CD14-positive monocyte (primary cell): ENCODE measurements around the gene SLC10A7. TPM values are rescaled to one million over a fixed set of nuclear protein-coding genes. Genes with fewer than 3 reads are reported as not detected.
A peak's percentile ranks its signal among the peaks of the same experiment; 100 is the strongest.

Experiments used
- DNase-seq, 3 donors: peaks; one replicate each; pipeline ENCODE4 v3.0.0-alpha.2; 2011 to 2022
- H2AFZ ChIP-seq: 2 replicates; pipeline ENCODE4 v1.6.0; 2012; ENCODE audit warnings: mild to moderate bottlenecking, low read depth, low read length, inconsistent platforms; ENCODE audit not compliant: insufficient read depth, poor library complexity, severe bottlenecking
- H3K27ac ChIP-seq, 2 donors: 1 replicate in 1 of 2; 2 replicates in 1 of 2; pipeline ENCODE4 v1.5.1; 2012 to 2013; ENCODE audit warnings: low read length in 2 of 2, control low read depth in 1 of 2, inconsistent platforms in 1 of 2, low read depth in 1 of 2, mild to moderate bottlenecking in 1 of 2
- H3K27me3 ChIP-seq, 2 donors: one replicate each; pipeline versions ENCODE4 v1.6.0 to v1.6.1; 2011 to 2013; ENCODE audit warnings: low read length in 2 of 2; ENCODE audit not compliant: control insufficient read depth in 2 of 2, insufficient read depth in 2 of 2
- H3K36me3 ChIP-seq, 2 donors: replicated peaks in 1 of 2; 1 replicate in 1 of 2; 2 replicates in 1 of 2; pipeline versions ENCODE4 v1.5.1 to v1.6.1; 2012 to 2013; ENCODE audit warnings: low read length in 2 of 2, control low read depth in 1 of 2, inconsistent platforms in 1 of 2, mild to moderate bottlenecking in 1 of 2; ENCODE audit not compliant: insufficient read depth in 2 of 2, control insufficient read depth in 1 of 2
- H3K4me1 ChIP-seq, 2 donors: 1 replicate in 1 of 2; 2 replicates in 1 of 2; pipeline versions ENCODE4 v1.5.1 to v1.6.1; 2012 to 2013; ENCODE audit warnings: low read length in 2 of 2, control low read depth in 1 of 2, inconsistent platforms in 1 of 2, mild to moderate bottlenecking in 1 of 2, moderate library complexity in 1 of 2; ENCODE audit not compliant: insufficient read depth in 2 of 2, control insufficient read depth in 1 of 2
- H3K4me2 ChIP-seq: replicated peaks from 2 replicates; pipeline ENCODE3; 2012; ENCODE audit warnings: low read length, moderate library complexity, mild to moderate bottlenecking; ENCODE audit not compliant: poor library complexity, severe bottlenecking; ENCODE audit errors: extremely low read depth
- H3K4me3 ChIP-seq, 3 experiments: fragments of 200-600 bp in 1 of 3; sonication (generic) in 1 of 3; replicated peaks in 1 of 3; 1 replicate in 2 of 3; 2 replicates in 1 of 3; pipeline ENCODE4 v1.5.1; 2011 to 2013; ENCODE audit warnings: low read length in 3 of 3, mild to moderate bottlenecking in 3 of 3, control low read depth in 2 of 3, low read depth in 2 of 3, inconsistent platforms in 1 of 3, moderate library complexity in 1 of 3
- H3K79me2 ChIP-seq: 2 replicates; pipeline ENCODE4 v1.6.0; 2012; ENCODE audit warnings: mild to moderate bottlenecking, control low read depth, inconsistent platforms, low read length, moderate library complexity; ENCODE audit not compliant: insufficient read depth
- H3K9ac ChIP-seq: 2 replicates; pipeline ENCODE4 v1.6.0; 2017; ENCODE audit warnings: low read length, mild to moderate bottlenecking; ENCODE audit not compliant: insufficient read depth, poor library complexity, severe bottlenecking
- H3K9me3 ChIP-seq, 2 donors: replicated peaks in 1 of 2; 1 replicate in 1 of 2; 2 replicates in 1 of 2; pipeline versions ENCODE4 v1.5.1 to v1.6.1; 2012 to 2013; ENCODE audit warnings: low read length in 2 of 2, control low read depth in 1 of 2; ENCODE audit not compliant: control insufficient read depth in 1 of 2, insufficient read depth in 1 of 2
- H4K20me1 ChIP-seq: 2 replicates; pipeline ENCODE4 v1.6.0; 2012; ENCODE audit warnings: mild to moderate bottlenecking, low read length, control low read depth, moderate library complexity; ENCODE audit not compliant: insufficient read depth
- H3K27ac Mint-ChIP-seq, 7 donors: one replicate each; pipeline ENCODE4 v1.8.0; 2020; ENCODE audit warnings: mild to moderate bottlenecking in 7 of 7, mixed read lengths in 7 of 7, moderate library complexity in 6 of 7, inconsistent platforms in 2 of 7
- H3K27me3 Mint-ChIP-seq, 3 donors: one replicate each; pipeline ENCODE4 v1.8.0; 2021 to 2022; ENCODE audit warnings: low read depth in 3 of 3, mild to moderate bottlenecking in 3 of 3, mixed read lengths in 3 of 3, moderate library complexity in 3 of 3, inconsistent platforms in 1 of 3
- H3K36me3 Mint-ChIP-seq, 2 donors: one replicate each; pipeline ENCODE4 v1.8.0; 2020; ENCODE audit warnings: mixed read lengths in 2 of 2, inconsistent platforms in 1 of 2, mild to moderate bottlenecking in 1 of 2
- H3K4me1 Mint-ChIP-seq: one replicate; pipeline ENCODE4 v1.8.0; 2020; ENCODE audit warnings: mild to moderate bottlenecking, mixed read lengths
- H3K4me3 Mint-ChIP-seq, 2 donors: one replicate each; pipeline ENCODE4 v1.8.0; 2020; ENCODE audit warnings: mild to moderate bottlenecking in 2 of 2, mixed read lengths in 2 of 2, moderate library complexity in 1 of 2
- H3K9me3 Mint-ChIP-seq, 7 donors: one replicate each; pipeline ENCODE4 v1.8.0; 2020 to 2022; ENCODE audit warnings: mixed read lengths in 7 of 7, mild to moderate bottlenecking in 6 of 7, moderate library complexity in 6 of 7, inconsistent platforms in 2 of 7
- CTCF ChIP-seq: fragments of 200-600 bp; IDR thresholded peaks from one replicate; pipeline ENCODE4 v1.8.0; 2022; ENCODE audit warnings: antibody characterized with exemption, mild to moderate bottlenecking
- WGBS: methylation state at CpG from one replicate; pipeline ENCODE4 v1.1.5; 2013; ENCODE audit warnings: missing lambda C conversion rate; ENCODE audit not compliant: insufficient coverage; 5-methylcytosine and 5-hydroxymethylcytosine counted together
- intact Hi-C, 2 donors: fragments of 100-400 bp; cut with micrococcal nuclease; formaldehyde crosslinking; loops; one replicate each; pipeline versions ENCODE4 v1.15.0 to v1.15.1; 2023
- polyA plus RNA-seq, 3 donors: library from polyadenylated mRNA; depleted of rRNA in 1 of 3; unstranded in 2 of 3; stranded (reverse) in 1 of 3; fragments of 300-500 nt in 2 of 3; fragments of >200 nt in 1 of 3; fragmentation: Illumina TruSeq in 2 of 3; gene quantifications; 1 replicate in 2 of 3; 2 replicates in 1 of 3; pipeline ENCODE4 v1.2.3, GENCODE V29; 2012 to 2021

Gene SLC10A7
- polyA plus RNA-seq, 3 donors = 6.6 to 8.3 (median 6.8) TPM

GRCh38 chr4:146522098-146522868 is 543 bp upstream of the SLC10A7 start:
- Mint-ChIP-seq H3K27me3 (peaks cover 0 to 3% (median 0%) of the 10 kb centered on the region in 3 donors), H3K27ac (peak overlapping the region in 1 of 7 donors; percentile 68), H3K4me1 (peaks cover 13% of the 10 kb centered on the region), H3K9me3 (peaks cover 0 to 2% (median 0%) of the 10 kb centered on the region in 7 donors), H3K4me3 (no peak overlapping the region), H3K36me3 (no peaks in the 10 kb centered on the region)
- no peaks in the 10 kb centered on the region for H3K9me3 ChIP-seq
- H3K27ac ChIP-seq = peak overlapping the region; percentile 44 to 94
- TF ChIP-seq CTCF = no peak
- peaks cover 11 to 30% of the 10 kb centered on the region in 2 donors for H3K4me1 ChIP-seq
- peaks cover 34% of the 10 kb centered on the region for H3K79me2 ChIP-seq
- H3K9ac ChIP-seq = peak overlapping the region; percentile 78
- no peaks in the 10 kb centered on the region for H3K36me3 ChIP-seq
- intact Hi-C loops = loop anchor here in 1 of 2 donors (5.0 kb wide), 1 partner anchor 345 kb away; the partner anchor contains the start of gene LSM6
- DNase-seq = peak; percentile 71 to 80 (median 79)
- no peaks in the 10 kb centered on the region for H4K20me1 ChIP-seq
- H3K4me2 ChIP-seq = peak overlapping the region; percentile 99
- peak overlapping the region; percentile 100 for H2AFZ ChIP-seq
- no peaks in the 10 kb centered on the region for H3K27me3 ChIP-seq
- under 1% methylated on average over 52 of the region's 62 CpGs for WGBS
- H3K4me3 ChIP-seq = peak overlapping the region; percentile 59 to 99 (median 68)

- H3K4me3 Mint-ChIP-seq = no peak overlapping the region
These were observed 722 bp downstream of the SLC10A7 start for GRCh38 chr4:146520896-146521540.

More at GRCh38 chr4:146520896-146521540, 722 bp downstream of the SLC10A7 start:
- H3K27ac ChIP-seq = peak overlapping the region; percentile 44 to 94
- H3K36me3 ChIP-seq = peaks cover 0 to 2% of the 10 kb centered on the region in 2 donors
- peaks cover 34% of the 10 kb centered on the region for H3K79me2 ChIP-seq
- H3K9ac ChIP-seq = peak overlapping the region; percentile 78
- Mint-ChIP-seq H3K27ac (no peak overlapping the region), H3K4me1 (peaks cover 11% of the 10 kb centered on the region), H3K27me3 (no peaks in the 10 kb centered on the region), H3K9me3 (no peaks in the 10 kb centered on the region), H3K36me3 (peaks cover 2% of the 10 kb centered on the region in 2 donors)
- peak overlapping the region; percentile 100 for H2AFZ ChIP-seq
- H3K4me3 ChIP-seq = peak overlapping the region; percentile 59 to 99 (median 68)
- peaks cover 11 to 30% of the 10 kb centered on the region in 2 donors for H3K4me1 ChIP-seq
- intact Hi-C loops = loop anchor here in 1 of 2 donors (5.0 kb wide), 1 partner anchor 344 kb away; the partner anchor contains the start of gene LSM6
- DNase-seq = peak; percentile 17 to 49 (median 30)
- 0% methylated on average over 1 of the region's 12 CpGs for WGBS
- H4K20me1 ChIP-seq = no peaks in the 10 kb centered on the region
- TF ChIP-seq CTCF = no peak
- peak overlapping the region; percentile 99 for H3K4me2 ChIP-seq
- no peaks in the 10 kb centered on the region for H3K9me3 ChIP-seq
- H3K27me3 ChIP-seq = no peaks in the 10 kb centered on the region
